Neural cell (in vitro differentiated cells): Measurements from ENCODE around the gene WARS2. TPM values are rescaled to one million over a fixed set of nuclear protein-coding genes. Genes with fewer than 3 reads are reported as not detected.

Source experiments
- H2AFZ ChIP-seq: fragments of 200-600, 300-800 bp; sonication (generic), shearing (Covaris generic); 2 replicates; pipeline ENCODE4 v1.6.0; 2014; ENCODE audit warnings: low read depth, mild to moderate bottlenecking, antibody characterized with exemption, low read length, moderate library complexity
- H3F3A ChIP-seq: fragments of 200-600 bp; shearing (Covaris generic); 2 replicates; pipeline ENCODE4 v1.6.1; 2016; ENCODE audit warnings: mild to moderate bottlenecking, moderate library complexity, mixed read lengths, antibody characterized with exemption, low read length; ENCODE audit not compliant: insufficient read depth, poor library complexity, severe bottlenecking
- H3K27ac ChIP-seq: fragments of 200-600, 300-800 bp; sonication (generic), shearing (Covaris generic); 2 replicates; pipeline ENCODE4 v1.5.1; 2014; ENCODE audit warnings: mild to moderate bottlenecking, low read length, moderate library complexity
- H3K27me3 ChIP-seq: fragments of 300-800, 200-600 bp; sonication (generic), shearing (Covaris generic); 2 replicates; pipeline ENCODE4 v1.6.0; 2014; ENCODE audit warnings: mild to moderate bottlenecking, low read depth, low read length, moderate library complexity; ENCODE audit not compliant: insufficient read depth
- H3K36me3 ChIP-seq: fragments of 300-800, 200-600 bp; sonication (generic), shearing (Covaris generic); 2 replicates; pipeline ENCODE4 v1.5.1; 2014; ENCODE audit warnings: mild to moderate bottlenecking, antibody characterized with exemption, low read length, moderate library complexity; ENCODE audit not compliant: insufficient read depth
- H3K4me2 ChIP-seq: fragments of 300-800, 200-600 bp; sonication (generic), shearing (Covaris generic); 2 replicates; pipeline ENCODE4 v1.6.0; 2014; ENCODE audit warnings: mild to moderate bottlenecking, low read length
- H3K4me3 ChIP-seq: fragments of 300-800, 200-600 bp; sonication (generic), shearing (Covaris generic); 2 replicates; pipeline ENCODE4 v1.5.1; 2014; ENCODE audit warnings: mild to moderate bottlenecking, low read length, moderate library complexity
- H3K79me2 ChIP-seq: fragments of 200-600 bp; shearing (Covaris generic); replicated peaks from 2 replicates; pipeline ENCODE4 v1.6.0; 2014; ENCODE audit warnings: mild to moderate bottlenecking, low read length, moderate library complexity; ENCODE audit not compliant: insufficient read depth
- H3K9ac ChIP-seq: fragments of 300-800, 200-600 bp; sonication (generic), shearing (Covaris generic); 2 replicates; pipeline ENCODE4 v1.6.1; 2016; ENCODE audit warnings: mild to moderate bottlenecking, low read length, mixed read lengths
- H3K9me2 ChIP-seq: fragments of 200-600 bp; shearing (Covaris generic); 2 replicates; pipeline ENCODE4 v1.6.1; 2016; ENCODE audit warnings: mild to moderate bottlenecking, low read length, mixed read lengths; ENCODE audit not compliant: insufficient read depth
- H3K9me3 ChIP-seq: fragments of 200-600, 300-800 bp; sonication (generic), shearing (Covaris generic); 2 replicates; pipeline ENCODE4 v1.6.1; 2016; ENCODE audit warnings: mild to moderate bottlenecking, mixed run types, low read length, moderate library complexity, mixed read lengths
- H4K20me1 ChIP-seq: fragments of 200-600 bp; shearing (Covaris generic); 2 replicates; pipeline ENCODE4 v1.6.1; 2016; ENCODE audit warnings: mild to moderate bottlenecking, mixed run types; ENCODE audit not compliant: insufficient read depth
- CTCF ChIP-seq: fragments of 450-650 bp; IDR thresholded peaks from 2 replicates; pipeline ENCODE4 v1.5.1; 2014; ENCODE audit warnings: antibody characterized with exemption, mild to moderate bottlenecking, moderate library complexity; ENCODE audit not compliant: poor library complexity, severe bottlenecking
- EP300 ChIP-seq: fragments of 450-650 bp; conservative IDR thresholded peaks from 2 replicates; pipeline ENCODE4 v1.6.1; 2014; ENCODE audit warnings: antibody characterized with exemption, mild to moderate bottlenecking, moderate library complexity; ENCODE audit not compliant: poor library complexity, severe bottlenecking
- EZH2 ChIP-seq: fragments of 200-600, 300-800 bp; shearing (Covaris generic), sonication (generic); IDR thresholded peaks from 2 replicates; pipeline ENCODE4 v1.6.1; 2014; ENCODE audit warnings: antibody characterized with exemption, low read length, borderline replicate concordance, mild to moderate bottlenecking; ENCODE audit not compliant: insufficient read depth, poor library complexity, severe bottlenecking
- MXI1 ChIP-seq: fragments of 450-650 bp; conservative IDR thresholded peaks from 2 replicates; pipeline ENCODE4 v1.6.1; 2014; ENCODE audit warnings: antibody characterized with exemption, mild to moderate bottlenecking; ENCODE audit not compliant: poor library complexity, severe bottlenecking
- POLR2AphosphoS5 ChIP-seq: IDR thresholded peaks from 2 replicates; pipeline ENCODE4 v1.6.1; 2012
- RAD21 ChIP-seq: fragments of 450-650 bp; conservative IDR thresholded peaks from 2 replicates; pipeline ENCODE4 v1.6.1; 2014; ENCODE audit warnings: antibody characterized with exemption, mild to moderate bottlenecking, moderate library complexity
- SMC3 ChIP-seq: fragments of 450-650 bp; conservative IDR thresholded peaks from 2 replicates; pipeline ENCODE4 v1.6.1; 2014; ENCODE audit warnings: antibody characterized with exemption, mild to moderate bottlenecking, moderate library complexity; ENCODE audit not compliant: poor library complexity
- TAF1 ChIP-seq: IDR thresholded peaks from 2 replicates; pipeline ENCODE4 v1.6.1; 2012; ENCODE audit warnings: low read depth
- polyA plus RNA-seq: library from polyadenylated mRNA; depleted of rRNA; stranded (reverse); fragments of >200 nt; gene quantifications from 2 replicates; pipeline ENCODE4 v1.2.3, GENCODE V29; 2014
- TF ChIP-seq, protein P1 (sequence below): IDR thresholded peaks from 2 replicates; pipeline ENCODE4 v1.6.1; 2012; ENCODE audit warnings: borderline replicate concordance

The WARS2 gene
- polyA plus RNA-seq, 1 donor from 2014 or later = 4.7 TPM

- no peaks in the 10 kb centered on the region for H3K9me2 ChIP-seq
- H3K36me3 ChIP-seq = no peaks in the 10 kb centered on the region
- H3F3A ChIP-seq = no peaks in the 10 kb centered on the region
- no peak overlapping the region for H3K9ac ChIP-seq
- H3K4me2 ChIP-seq = no peak overlapping the region
- H2AFZ ChIP-seq = no peak overlapping the region
- H3K4me3 ChIP-seq = no peak overlapping the region
- no peaks in the 10 kb centered on the region for H3K79me2 ChIP-seq
- no peaks in the 10 kb centered on the region for H4K20me1 ChIP-seq
- H3K9me3 ChIP-seq = no peaks in the 10 kb centered on the region
- H3K27ac ChIP-seq = no peak overlapping the region
- TF ChIP-seq TAF1 (no peak), EP300 (no peak), EZH2 (no peak), SMC3 (no peak), POLR2AphosphoS5 (no peak), RAD21 (no peak), MXI1 (no peak), CTCF (no peak)
- TF ChIP-seq, protein P1, sequence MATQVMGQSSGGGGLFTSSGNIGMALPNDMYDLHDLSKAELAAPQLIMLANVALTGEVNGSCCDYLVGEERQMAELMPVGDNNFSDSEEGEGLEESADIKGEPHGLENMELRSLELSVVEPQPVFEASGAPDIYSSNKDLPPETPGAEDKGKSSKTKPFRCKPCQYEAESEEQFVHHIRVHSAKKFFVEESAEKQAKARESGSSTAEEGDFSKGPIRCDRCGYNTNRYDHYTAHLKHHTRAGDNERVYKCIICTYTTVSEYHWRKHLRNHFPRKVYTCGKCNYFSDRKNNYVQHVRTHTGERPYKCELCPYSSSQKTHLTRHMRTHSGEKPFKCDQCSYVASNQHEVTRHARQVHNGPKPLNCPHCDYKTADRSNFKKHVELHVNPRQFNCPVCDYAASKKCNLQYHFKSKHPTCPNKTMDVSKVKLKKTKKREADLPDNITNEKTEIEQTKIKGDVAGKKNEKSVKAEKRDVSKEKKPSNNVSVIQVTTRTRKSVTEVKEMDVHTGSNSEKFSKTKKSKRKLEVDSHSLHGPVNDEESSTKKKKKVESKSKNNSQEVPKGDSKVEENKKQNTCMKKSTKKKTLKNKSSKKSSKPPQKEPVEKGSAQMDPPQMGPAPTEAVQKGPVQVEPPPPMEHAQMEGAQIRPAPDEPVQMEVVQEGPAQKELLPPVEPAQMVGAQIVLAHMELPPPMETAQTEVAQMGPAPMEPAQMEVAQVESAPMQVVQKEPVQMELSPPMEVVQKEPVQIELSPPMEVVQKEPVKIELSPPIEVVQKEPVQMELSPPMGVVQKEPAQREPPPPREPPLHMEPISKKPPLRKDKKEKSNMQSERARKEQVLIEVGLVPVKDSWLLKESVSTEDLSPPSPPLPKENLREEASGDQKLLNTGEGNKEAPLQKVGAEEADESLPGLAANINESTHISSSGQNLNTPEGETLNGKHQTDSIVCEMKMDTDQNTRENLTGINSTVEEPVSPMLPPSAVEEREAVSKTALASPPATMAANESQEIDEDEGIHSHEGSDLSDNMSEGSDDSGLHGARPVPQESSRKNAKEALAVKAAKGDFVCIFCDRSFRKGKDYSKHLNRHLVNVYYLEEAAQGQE = no peak
- H3K27me3 ChIP-seq = no peaks in the 10 kb centered on the region
Measured at GRCh38 chr1:119136401-119136800, 4.1 kb downstream of the WARS2 start.

DNA sequence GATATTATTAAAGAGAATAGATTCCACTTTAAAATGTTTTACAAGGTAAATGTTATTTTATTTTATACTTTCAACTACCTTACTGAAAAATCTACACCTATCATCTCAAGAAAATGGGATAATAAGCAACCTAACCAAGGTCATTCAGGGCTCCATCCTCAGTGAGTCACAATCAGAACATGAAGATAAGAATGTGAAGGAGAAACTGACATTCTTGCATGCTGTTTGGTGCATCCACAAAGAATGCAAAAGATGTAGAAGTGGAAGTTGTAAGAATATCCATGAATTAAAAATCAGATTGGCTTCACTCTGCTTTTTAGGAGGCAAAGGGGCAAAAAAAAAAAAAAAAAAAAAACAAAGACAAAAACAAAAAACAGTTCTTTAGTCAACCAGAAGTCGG lies 6.5 kb downstream of the WARS2 start:
- Histone ChIP-seq H3K79me2 (no peaks in the 10 kb centered on the region), H3K27ac (no peak overlapping the region), H3K9ac (no peak overlapping the region), H3K9me2 (no peaks in the 10 kb centered on the region), H4K20me1 (no peaks in the 10 kb centered on the region), H3K4me2 (no peak overlapping the region), H3K36me3 (no peaks in the 10 kb centered on the region), H3K27me3 (no peaks in the 10 kb centered on the region), H3K4me3 (no peak overlapping the region), H3F3A (no peaks in the 10 kb centered on the region), H3K9me3 (no peaks in the 10 kb centered on the region), H2AFZ (no peak overlapping the region)
- TF ChIP-seq POLR2AphosphoS5 (no peak), EZH2 (no peak), TAF1 (no peak), SMC3 (no peak), MXI1 (no peak), RAD21 (no peak), EP300 (no peak)

GRCh38 chr1:119132179-119132578 lies 8.3 kb downstream of the WARS2 start:
- no peaks in the 10 kb centered on the region for H3K27me3 ChIP-seq
- no peaks in the 10 kb centered on the region for H3F3A ChIP-seq
- no peaks in the 10 kb centered on the region for H3K9me3 ChIP-seq
- H3K9me2 ChIP-seq = no peaks in the 10 kb centered on the region
- H4K20me1 ChIP-seq = no peaks in the 10 kb centered on the region
- no peak overlapping the region for H3K4me3 ChIP-seq
- H3K9ac ChIP-seq = no peak overlapping the region
- H3K79me2 ChIP-seq = no peaks in the 10 kb centered on the region
- TF ChIP-seq POLR2AphosphoS5 (no peak), RAD21 (no peak), SMC3 (no peak), EP300 (no peak), CTCF (no peak), MXI1 (no peak), TAF1 (no peak), EZH2 (no peak)
- TF ChIP-seq, protein P1 = no peak
- H3K4me2 ChIP-seq = no peak overlapping the region
- no peaks in the 10 kb centered on the region for H3K36me3 ChIP-seq
- no peak overlapping the region for H2AFZ ChIP-seq
- no peak overlapping the region for H3K27ac ChIP-seq
